DND-41 (cell line): ENCODE data around the gene PDLIM4.

Experiments used
- EZH2 ChIP-seq: IDR thresholded peaks from 3 replicates; pipeline ENCODE4 v1.6.1; 2012; ENCODE audit warnings: borderline replicate concordance, low read depth, mild to moderate bottlenecking, moderate library complexity, low read length, inconsistent platforms; ENCODE audit not compliant: severe bottlenecking
- TF ChIP-seq, protein P1 (sequence below): IDR thresholded peaks from 2 replicates; pipeline ENCODE4 v1.5.1; 2012; ENCODE audit warnings: borderline replicate concordance, low read length, moderate library complexity, mild to moderate bottlenecking; ENCODE audit not compliant: poor library complexity, severe bottlenecking; ENCODE audit errors: extremely low read depth

DNA sequence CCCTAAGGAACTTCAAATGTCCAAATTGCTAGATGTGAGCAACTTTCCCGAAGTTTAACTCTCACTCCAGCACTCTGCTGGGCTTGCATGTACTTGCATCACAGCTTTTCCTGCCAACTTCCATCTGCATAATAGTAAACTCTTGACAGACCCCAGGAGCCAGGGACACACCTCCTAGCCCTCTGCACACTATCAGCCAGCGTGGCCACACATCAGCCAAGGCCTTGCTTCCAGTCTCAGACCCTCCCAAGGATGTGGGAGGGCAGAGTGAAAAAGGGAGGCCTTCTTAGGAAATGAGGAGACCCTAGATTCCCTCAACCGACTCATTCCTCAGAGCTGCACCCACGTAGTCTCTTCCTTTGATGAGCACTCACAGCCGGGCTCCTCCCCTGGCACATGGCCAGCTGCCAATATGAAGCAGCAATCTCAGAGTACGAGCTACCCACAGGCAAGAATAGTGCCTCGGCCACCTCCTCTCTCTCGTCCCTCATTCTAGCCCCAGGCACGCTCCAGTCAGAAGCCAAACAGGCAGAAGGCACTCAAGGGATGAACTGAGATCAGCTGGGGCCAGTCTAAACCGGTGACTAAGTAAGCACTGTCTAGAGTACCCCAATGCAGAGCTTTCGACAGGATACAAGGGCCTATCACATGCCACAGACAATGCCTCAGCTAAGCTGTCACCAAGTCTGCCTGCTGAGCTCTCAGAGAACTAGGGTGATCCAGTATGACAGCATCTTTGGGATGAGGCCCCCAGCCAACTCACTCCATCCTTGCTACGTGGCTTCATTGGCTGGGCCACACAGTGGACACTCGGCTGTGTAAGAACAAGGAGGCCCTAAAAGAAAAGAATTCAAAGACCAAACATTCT, 32.1 kb upstream of the PDLIM4 start:
- TF ChIP-seq, protein P1, sequence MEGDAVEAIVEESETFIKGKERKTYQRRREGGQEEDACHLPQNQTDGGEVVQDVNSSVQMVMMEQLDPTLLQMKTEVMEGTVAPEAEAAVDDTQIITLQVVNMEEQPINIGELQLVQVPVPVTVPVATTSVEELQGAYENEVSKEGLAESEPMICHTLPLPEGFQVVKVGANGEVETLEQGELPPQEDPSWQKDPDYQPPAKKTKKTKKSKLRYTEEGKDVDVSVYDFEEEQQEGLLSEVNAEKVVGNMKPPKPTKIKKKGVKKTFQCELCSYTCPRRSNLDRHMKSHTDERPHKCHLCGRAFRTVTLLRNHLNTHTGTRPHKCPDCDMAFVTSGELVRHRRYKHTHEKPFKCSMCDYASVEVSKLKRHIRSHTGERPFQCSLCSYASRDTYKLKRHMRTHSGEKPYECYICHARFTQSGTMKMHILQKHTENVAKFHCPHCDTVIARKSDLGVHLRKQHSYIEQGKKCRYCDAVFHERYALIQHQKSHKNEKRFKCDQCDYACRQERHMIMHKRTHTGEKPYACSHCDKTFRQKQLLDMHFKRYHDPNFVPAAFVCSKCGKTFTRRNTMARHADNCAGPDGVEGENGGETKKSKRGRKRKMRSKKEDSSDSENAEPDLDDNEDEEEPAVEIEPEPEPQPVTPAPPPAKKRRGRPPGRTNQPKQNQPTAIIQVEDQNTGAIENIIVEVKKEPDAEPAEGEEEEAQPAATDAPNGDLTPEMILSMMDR = no peak
- no peak for TF ChIP-seq EZH2
